ENCODE data around the gene ABCD1.

The ABCD1 gene

GRCh38 chrX:153775293-153776119 lies 50.9 kb downstream of the ABCD1 start:
- no peak for DNase-seq

- no peak for DNase-seq
Observed at GRCh38 chrX:153776120-153776599, 51.5 kb downstream of the ABCD1 start.

- DNase-seq: no peak
Observed at GRCh38 chrX:153776611-153777045, 52.0 kb downstream of the ABCD1 start.

GRCh38 chrX:153777261-153778090 lies 52.8 kb downstream of the ABCD1 start:
- no peak for DNase-seq

- DNase-seq: no peak
Observed at GRCh38 chrX:153778181-153778580, 53.5 kb downstream of the ABCD1 start.

- DNase-seq: no peak
Observed at GRCh38 chrX:153778684-153779101, 54.0 kb downstream of the ABCD1 start.

- no peak for DNase-seq
Observed at GRCh38 chrX:153779891-153780677, 55.4 kb downstream of the ABCD1 start.

- DNase-seq: no peak
Observed at GRCh38 chrX:153780678-153781427, 56.2 kb downstream of the ABCD1 start, which contains the start of gene SRPK3. Gene SRPK3, plus strand, starts transcription at chrX:153781041. Its CDS starts 46 bp downstream, at chrX:153781087.

GRCh38 chrX:153781428-153782047 lies 56.9 kb downstream of the ABCD1 start:
- peak; percentile 28 for DNase-seq

GRCh38 chrX:153782313-153782712 lies 57.7 kb downstream of the ABCD1 start:
- peak; percentile 97 for DNase-seq

GRCh38 chrX:153782871-153783270 lies 58.2 kb downstream of the ABCD1 start:
- no peak for DNase-seq

- DNase-seq: no peak
Observed at GRCh38 chrX:153783378-153784013, 58.8 kb downstream of the ABCD1 start.

- no peak for DNase-seq
Observed at GRCh38 chrX:153784325-153784967, 59.8 kb downstream of the ABCD1 start.

GRCh38 chrX:153786669-153787068 lies 62.0 kb downstream of the ABCD1 start:
- no peak for DNase-seq

- DNase-seq: no peak
Observed at GRCh38 chrX:153789654-153790053, 65.0 kb downstream of the ABCD1 start.

- no peak for DNase-seq
Observed at GRCh38 chrX:153791104-153791852, 66.6 kb downstream of the ABCD1 start.

GRCh38 chrX:153792368-153792767 lies 67.7 kb downstream of the ABCD1 start:
- DNase-seq: no peak

GRCh38 chrX:153793291-153793690 lies 68.6 kb downstream of the ABCD1 start:
- DNase-seq: no peak

Measured in NCI-H1436 treated with DMSO at 0.1 percent for 48 hours (cell line).